Karpas-422 (cell line): ENCODE measurements around the gene SLC10A7. TPM values are rescaled to one million over a fixed set of nuclear protein-coding genes. Genes with fewer than 3 reads are reported as not detected.

Experiments used
- DNase-seq: peaks from one replicate; pipeline ENCODE4 v3.0.0-alpha.2; 2015
- H2AFZ ChIP-seq: fragments of 200-600 bp; sonication (generic); 2 replicates; pipeline ENCODE4 v1.6.1; 2014; ENCODE audit warnings: antibody characterized with exemption, low read length, mixed read lengths
- H3K27ac ChIP-seq: fragments of 200-600 bp; sonication (generic); 2 replicates; pipeline ENCODE4 v1.5.1; 2014; ENCODE audit warnings: mild to moderate bottlenecking, low read length, moderate library complexity
- H3K27me3 ChIP-seq: fragments of 200-600 bp; sonication (generic); 2 replicates; pipeline ENCODE4 v1.6.1; 2014; ENCODE audit warnings: low read length, mixed read lengths
- H3K36me3 ChIP-seq: fragments of 200-600 bp; sonication (generic); 2 replicates; pipeline ENCODE4 v1.6.1; 2014; ENCODE audit warnings: low read length, mixed read lengths; ENCODE audit not compliant: insufficient read depth
- H3K4me1 ChIP-seq: fragments of 200-600 bp; sonication (generic); 2 replicates; pipeline ENCODE4 v1.6.1; 2014; ENCODE audit warnings: mild to moderate bottlenecking, low read length, mixed read lengths
- H3K4me2 ChIP-seq: fragments of 200-600 bp; sonication (generic); 2 replicates; pipeline ENCODE4 v1.6.1; 2014; ENCODE audit warnings: low read length, low read depth, mild to moderate bottlenecking; ENCODE audit not compliant: poor library complexity, severe bottlenecking
- H3K4me3 ChIP-seq: fragments of 200-600 bp; sonication (generic); 2 replicates; pipeline ENCODE4 v1.5.1; 2014; ENCODE audit warnings: mild to moderate bottlenecking, antibody characterized with exemption, low read length, mixed read lengths
- H3K79me2 ChIP-seq: fragments of 200-600 bp; sonication (generic); 2 replicates; pipeline ENCODE4 v1.6.1; 2014; ENCODE audit warnings: mild to moderate bottlenecking, low read length, mixed read lengths
- H3K9ac ChIP-seq: fragments of 200-600 bp; sonication (generic); 2 replicates; pipeline ENCODE4 v1.6.0; 2014; ENCODE audit warnings: low read length
- H3K9me2 ChIP-seq: fragments of 200-600 bp; sonication (generic), shearing (Covaris generic); replicated peaks from 2 replicates; pipeline ENCODE4 v1.6.0; 2014; ENCODE audit warnings: mild to moderate bottlenecking, low read length, moderate library complexity; ENCODE audit not compliant: insufficient read depth
- H3K9me3 ChIP-seq: fragments of 300-700, 200-600 bp; sonication (generic); 2 replicates; pipeline ENCODE4 v1.6.1; 2014; ENCODE audit warnings: low read length, mixed read lengths
- H4K20me1 ChIP-seq: fragments of 200-600 bp; sonication (generic); 2 replicates; pipeline ENCODE4 v1.6.1; 2014; ENCODE audit warnings: mild to moderate bottlenecking, antibody characterized with exemption, low read length, low read depth; ENCODE audit not compliant: insufficient read depth
- total RNA-seq: library from RNA; depleted of rRNA; stranded (reverse); fragments of >200 nt; shearing (Covaris generic); gene quantifications from 2 replicates; pipeline ENCODE4 v1.2.3, GENCODE V29; 2014; ENCODE audit warnings: low replicate concordance

Gene SLC10A7
- total RNA-seq, 1 experiment from 2014 or later = 26.6 TPM

GRCh38 chr4:146311238-146311970 is 210.3 kb downstream of the SLC10A7 start:
- Histone ChIP-seq H3K27ac (no peak overlapping the region), H3K79me2 (no peaks in the 10 kb centered on the region), H3K9ac (no peak overlapping the region), H3K4me1 (no peaks in the 10 kb centered on the region), H3K27me3 (no peaks in the 10 kb centered on the region), H3K9me3 (no peaks in the 10 kb centered on the region), H4K20me1 (peaks cover 11% of the 10 kb centered on the region; the same call in 1 of the 2 replicates), H2AFZ (no peak overlapping the region), H3K4me2 (no peak overlapping the region), H3K9me2 (no peaks in the 10 kb centered on the region), H3K36me3 (no peaks in the 10 kb centered on the region), H3K4me3 (no peak overlapping the region)
- no peak for DNase-seq

GRCh38 chr4:146310319-146311021 is 211.3 kb downstream of the SLC10A7 start:
- DNase-seq = no peak
- H3K4me1 ChIP-seq = no peaks in the 10 kb centered on the region
- H3K79me2 ChIP-seq = no peaks in the 10 kb centered on the region
- H3K9ac ChIP-seq = no peak overlapping the region
- H3K9me3 ChIP-seq = no peaks in the 10 kb centered on the region
- no peak overlapping the region for H3K4me3 ChIP-seq
- no peak overlapping the region for H3K4me2 ChIP-seq
- no peak overlapping the region for H2AFZ ChIP-seq
- H3K9me2 ChIP-seq = no peaks in the 10 kb centered on the region
- no peak overlapping the region for H3K27ac ChIP-seq
- no peaks in the 10 kb centered on the region for H3K27me3 ChIP-seq
- H4K20me1 ChIP-seq = peaks cover 11% of the 10 kb centered on the region; the same call in 1 of the 2 replicates
- H3K36me3 ChIP-seq = no peaks in the 10 kb centered on the region

GRCh38 chr4:146308951-146309350 is 212.8 kb downstream of the SLC10A7 start:
- no peaks in the 10 kb centered on the region for H3K79me2 ChIP-seq
- H3K27me3 ChIP-seq = no peaks in the 10 kb centered on the region
- peaks cover 11% of the 10 kb centered on the region; the same call in 1 of the 2 replicates for H4K20me1 ChIP-seq
- H2AFZ ChIP-seq = no peak overlapping the region
- H3K27ac ChIP-seq = no peak overlapping the region
- no peak overlapping the region for H3K4me2 ChIP-seq
- no peaks in the 10 kb centered on the region for H3K4me1 ChIP-seq
- no peak overlapping the region for H3K4me3 ChIP-seq
- H3K9me2 ChIP-seq = no peaks in the 10 kb centered on the region
- H3K36me3 ChIP-seq = no peaks in the 10 kb centered on the region
- no peaks in the 10 kb centered on the region for H3K9me3 ChIP-seq
- no peak overlapping the region for H3K9ac ChIP-seq
- DNase-seq = no peak

- H3K9me2 ChIP-seq = no peaks in the 10 kb centered on the region
- DNase-seq = no peak
- H4K20me1 ChIP-seq = peaks cover 4% of the 10 kb centered on the region; the same call in 1 of the 2 replicates
- no peaks in the 10 kb centered on the region for H3K36me3 ChIP-seq
- no peaks in the 10 kb centered on the region for H3K4me1 ChIP-seq
- H3K79me2 ChIP-seq = no peaks in the 10 kb centered on the region
- no peak overlapping the region for H3K4me3 ChIP-seq
- H3K27ac ChIP-seq = no peak overlapping the region
- H3K27me3 ChIP-seq = no peaks in the 10 kb centered on the region
- H3K9me3 ChIP-seq = no peaks in the 10 kb centered on the region
- no peak overlapping the region for H3K9ac ChIP-seq
- H3K4me2 ChIP-seq = no peak overlapping the region
- H2AFZ ChIP-seq = no peak overlapping the region
Observed at GRCh38 chr4:146302822-146303221, 218.9 kb downstream of the SLC10A7 start.

GRCh38 chr4:146299607-146300006 is 222.1 kb downstream of the SLC10A7 start:
- Histone ChIP-seq H3K9me3 (no peaks in the 10 kb centered on the region), H3K4me1 (no peaks in the 10 kb centered on the region), H3K27me3 (no peaks in the 10 kb centered on the region), H3K79me2 (no peaks in the 10 kb centered on the region), H3K36me3 (no peaks in the 10 kb centered on the region), H3K9me2 (no peaks in the 10 kb centered on the region), H3K27ac (no peak overlapping the region), H3K4me3 (no peak overlapping the region), H3K4me2 (no peak overlapping the region), H2AFZ (no peak overlapping the region), H3K9ac (no peak overlapping the region), H4K20me1 (peaks cover 4% of the 10 kb centered on the region; the same call in 1 of the 2 replicates)
- DNase-seq = no peak

- Histone ChIP-seq H3K9me3 (no peaks in the 10 kb centered on the region), H4K20me1 (no peaks in the 10 kb centered on the region), H3K4me2 (no peak overlapping the region), H3K36me3 (no peaks in the 10 kb centered on the region), H3K27ac (no peak overlapping the region), H3K79me2 (no peaks in the 10 kb centered on the region), H3K4me3 (no peak overlapping the region), H3K27me3 (no peaks in the 10 kb centered on the region), H3K4me1 (no peaks in the 10 kb centered on the region), H2AFZ (no peak overlapping the region), H3K9ac (no peak overlapping the region), H3K9me2 (no peaks in the 10 kb centered on the region)
- DNase-seq = no peak
Observed at GRCh38 chr4:146294776-146295175, 227.0 kb downstream of the SLC10A7 start.

- Histone ChIP-seq H3K27me3 (no peaks in the 10 kb centered on the region), H3K9me3 (no peaks in the 10 kb centered on the region), H3K9ac (no peak overlapping the region), H4K20me1 (no peaks in the 10 kb centered on the region), H3K4me1 (no peaks in the 10 kb centered on the region), H3K4me3 (no peak overlapping the region), H3K27ac (no peak overlapping the region), H3K4me2 (no peak overlapping the region), H2AFZ (no peak overlapping the region), H3K79me2 (no peaks in the 10 kb centered on the region), H3K36me3 (no peaks in the 10 kb centered on the region), H3K9me2 (no peaks in the 10 kb centered on the region)
- no peak for DNase-seq
Observed at GRCh38 chr4:146292508-146292907, 229.2 kb downstream of the SLC10A7 start.

- H2AFZ ChIP-seq = no peak overlapping the region
- H3K36me3 ChIP-seq = no peaks in the 10 kb centered on the region
- H3K4me2 ChIP-seq = no peak overlapping the region
- no peak overlapping the region for H3K27ac ChIP-seq
- no peak overlapping the region for H3K9ac ChIP-seq
- no peak for DNase-seq
- no peaks in the 10 kb centered on the region for H4K20me1 ChIP-seq
- no peak overlapping the region for H3K4me3 ChIP-seq
- no peaks in the 10 kb centered on the region for H3K4me1 ChIP-seq
- no peaks in the 10 kb centered on the region for H3K9me2 ChIP-seq
- no peaks in the 10 kb centered on the region for H3K79me2 ChIP-seq
- H3K9me3 ChIP-seq = no peaks in the 10 kb centered on the region
- no peaks in the 10 kb centered on the region for H3K27me3 ChIP-seq
Observed at GRCh38 chr4:146291313-146291712, 230.4 kb downstream of the SLC10A7 start.
